GM19468 (cell line): ENCODE data around the gene NEU4.

Source experiments
- ATAC-seq: cut with Tn5 transposase; IDR thresholded peaks from one replicate; pipeline ENCODE4 v1.9.1; 2021; ENCODE audit warnings: mild to moderate bottlenecking, moderate library complexity, moderate number of reproducible peaks; ENCODE audit not compliant: unreplicated experiment; ENCODE audit errors: extremely low read depth

The NEU4 gene

DNA sequence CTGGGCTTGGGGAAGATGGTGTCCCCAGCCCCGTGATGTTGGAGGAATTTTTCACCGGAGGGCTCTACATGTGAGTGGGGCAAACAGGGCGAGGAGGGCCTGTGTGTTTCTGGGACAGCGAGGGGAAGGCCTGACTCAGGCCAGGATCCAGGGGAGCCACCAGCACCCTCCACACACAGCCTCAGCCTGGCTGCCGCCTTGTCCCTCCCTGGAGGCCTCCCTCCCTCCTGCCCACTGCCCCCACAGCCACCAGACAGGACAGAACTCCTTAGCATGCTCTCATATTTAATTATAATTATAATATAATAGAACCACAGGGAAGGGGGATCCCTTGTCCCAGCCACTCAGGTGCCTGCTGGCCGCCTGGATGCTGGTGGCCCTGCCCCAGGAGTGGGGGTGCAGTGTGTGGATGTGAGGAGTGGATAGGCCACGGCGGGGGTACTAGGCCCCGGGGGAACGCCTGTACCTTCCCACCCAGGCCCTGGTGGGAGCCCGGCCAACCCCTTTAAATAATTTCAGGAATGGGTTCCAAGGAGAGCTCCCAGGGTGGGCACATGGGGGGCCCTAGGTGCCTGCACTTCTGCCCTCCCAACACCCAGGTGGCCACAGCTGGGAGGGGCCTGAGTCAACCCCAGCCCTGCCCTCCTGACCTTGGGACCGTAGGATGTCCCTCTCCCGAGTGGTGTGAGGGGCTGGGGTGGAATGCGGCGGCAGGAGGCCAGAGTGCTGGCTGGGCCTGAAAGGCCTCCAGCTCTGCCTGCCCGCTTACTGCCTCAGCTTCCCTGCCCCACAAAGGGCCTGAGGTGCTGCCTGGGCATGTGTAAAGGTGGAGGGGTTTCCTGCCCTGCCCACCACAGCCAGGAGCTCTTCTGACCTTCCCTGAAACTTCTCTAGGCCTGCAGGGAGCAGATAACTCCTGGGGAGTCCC lies 40.9 kb downstream of the NEU4 start:
- ATAC-seq: no peak

- ATAC-seq: no peak
These were observed 41.7 kb downstream of the NEU4 start for GRCh38 chr2:241850544-241851324.

DNA sequence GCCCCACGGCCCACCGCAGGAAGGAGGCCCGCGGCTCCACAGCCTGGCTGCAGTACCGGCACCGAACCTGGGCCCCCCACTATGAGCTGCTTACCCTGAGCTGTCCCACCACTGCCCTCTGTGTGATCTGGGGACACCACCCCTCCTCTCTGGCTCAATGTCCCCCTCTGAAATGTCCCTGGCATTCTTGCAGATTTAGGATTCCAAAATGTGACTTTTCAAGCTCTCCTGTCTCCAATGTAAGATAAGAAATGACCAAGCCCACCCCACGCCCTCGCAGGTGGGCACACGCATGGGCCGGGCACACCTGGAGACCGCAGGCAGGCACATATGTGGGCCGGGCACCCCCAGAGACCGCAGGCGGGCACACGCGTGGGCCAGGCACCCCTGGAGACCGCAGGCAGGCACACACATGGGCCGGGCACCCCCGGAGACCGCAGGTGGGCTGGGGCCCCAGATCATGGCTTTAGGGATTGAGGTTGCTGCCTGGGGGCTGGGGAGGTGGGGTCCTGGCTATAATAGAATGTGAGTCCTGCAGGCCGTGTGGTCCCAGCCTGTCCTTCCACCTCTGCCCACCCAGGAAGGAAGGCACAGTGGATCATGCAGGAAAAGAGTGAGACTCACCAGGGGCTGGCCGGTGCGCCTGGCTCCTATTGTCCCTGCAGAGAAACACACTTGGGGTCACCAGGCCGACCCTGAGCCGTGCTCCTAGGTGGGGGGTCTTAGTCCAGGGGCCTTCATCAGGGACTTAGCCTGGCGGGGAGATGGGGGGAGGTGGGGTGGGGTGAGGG lies 42.5 kb downstream of the NEU4 start:
- no peak for ATAC-seq

- no peak for ATAC-seq
These were observed 43.4 kb downstream of the NEU4 start for GRCh38 chr2:241852116-241852980.

GRCh38 chr2:241852981-241853631 lies 44.1 kb downstream of the NEU4 start:
- ATAC-seq: no peak

DNA sequence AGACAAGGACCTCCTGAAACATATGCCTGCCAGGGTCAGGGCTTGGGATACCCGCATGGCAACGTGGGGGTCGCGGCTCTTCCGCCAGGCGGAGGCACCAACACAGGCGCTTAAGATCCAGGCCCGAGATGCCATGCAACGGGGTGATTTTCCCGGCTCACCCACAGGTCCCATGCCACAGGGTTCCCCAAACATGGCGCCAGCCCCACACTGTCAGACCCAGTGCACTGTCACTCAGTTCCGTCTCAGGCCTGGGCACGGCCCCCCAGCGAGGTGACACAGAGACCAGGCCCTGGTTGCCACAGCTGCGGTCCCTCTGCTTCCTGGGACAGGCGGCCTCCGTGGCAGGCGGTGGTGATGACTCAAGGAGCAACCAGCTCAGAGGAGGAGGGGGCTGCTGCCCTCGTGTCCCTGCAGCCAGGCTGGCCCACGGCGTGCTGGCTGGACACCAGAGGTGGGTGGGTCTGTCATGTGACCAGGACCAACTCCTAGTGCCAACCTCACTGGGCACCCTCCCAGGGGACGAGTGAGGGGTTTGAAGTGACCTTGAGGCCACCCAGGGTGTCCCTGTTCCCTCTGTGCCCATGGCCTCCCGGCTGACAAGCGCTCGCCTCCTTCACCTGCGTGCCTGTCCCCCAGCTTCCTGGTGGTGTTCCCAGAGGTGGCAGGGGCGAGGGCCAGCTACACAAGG lies 44.8 kb downstream of the NEU4 start:
- no peak for ATAC-seq

GRCh38 chr2:241854342-241855244 lies 45.6 kb downstream of the NEU4 start:
- no peak for ATAC-seq

DNA sequence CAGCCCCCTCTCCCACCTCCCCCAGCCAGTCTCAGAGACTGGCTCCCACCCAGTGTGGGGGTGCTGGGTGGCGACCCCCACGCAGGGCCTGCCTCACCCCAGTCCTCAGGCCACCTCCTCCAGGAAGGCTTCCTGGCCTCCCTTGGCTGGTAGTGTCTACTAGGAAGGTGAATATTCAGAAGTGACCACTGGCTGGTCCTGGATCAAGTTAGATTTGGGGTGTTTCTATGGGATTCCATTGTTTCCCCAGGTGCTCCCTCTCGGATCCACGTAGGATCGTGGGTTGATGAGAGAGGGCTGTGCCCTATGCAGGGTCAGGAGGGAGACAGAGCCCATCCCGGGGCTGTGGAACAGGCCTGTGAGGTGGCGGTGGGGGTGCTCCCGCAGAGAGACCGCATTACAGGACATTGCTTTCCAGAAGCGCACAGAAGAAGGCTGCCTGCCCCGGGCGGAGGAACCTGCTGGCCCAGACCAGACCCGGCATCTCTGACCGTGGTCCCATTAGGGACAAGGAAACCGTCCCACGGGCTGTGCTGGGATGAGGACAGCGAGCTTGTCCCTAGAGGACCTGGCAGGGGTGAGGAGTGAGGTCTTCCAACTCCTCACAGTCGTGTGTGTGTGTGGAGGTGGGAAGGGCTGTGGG lies 46.4 kb downstream of the NEU4 start:
- no peak for ATAC-seq

- no peak for ATAC-seq
These were observed 47.0 kb downstream of the NEU4 start for GRCh38 chr2:241855888-241856422.

GRCh38 chr2:241857041-241857541 lies 48.1 kb downstream of the NEU4 start:
- ATAC-seq: no peak

DNA sequence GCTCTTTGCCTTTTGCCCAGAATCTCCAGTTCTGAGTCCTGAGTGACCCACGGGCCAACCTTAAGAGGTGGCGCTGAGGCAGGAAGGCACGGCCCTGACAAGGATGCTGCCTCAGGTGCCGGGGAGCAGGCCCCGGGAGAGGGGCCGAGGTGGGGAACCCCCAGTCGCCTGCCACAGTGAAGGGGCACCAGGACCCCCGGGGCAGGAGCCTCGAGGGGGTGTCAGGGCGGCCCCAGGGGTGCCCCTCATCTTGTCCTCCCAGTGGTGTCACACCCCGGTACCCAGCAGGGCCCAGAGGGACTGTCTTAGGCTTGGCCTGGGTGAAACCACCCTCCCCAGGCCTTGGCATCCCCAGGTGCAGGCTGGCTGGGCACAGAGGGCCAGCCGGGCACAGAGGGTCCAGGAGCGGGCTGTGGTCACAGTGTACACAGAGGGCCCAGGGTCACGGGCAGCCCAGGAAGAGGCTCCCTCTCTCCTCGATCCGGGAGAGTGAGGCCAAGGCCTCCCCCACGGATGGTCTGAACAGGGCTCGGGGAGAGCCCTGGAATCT lies 48.7 kb downstream of the NEU4 start:
- ATAC-seq: no peak

DNA sequence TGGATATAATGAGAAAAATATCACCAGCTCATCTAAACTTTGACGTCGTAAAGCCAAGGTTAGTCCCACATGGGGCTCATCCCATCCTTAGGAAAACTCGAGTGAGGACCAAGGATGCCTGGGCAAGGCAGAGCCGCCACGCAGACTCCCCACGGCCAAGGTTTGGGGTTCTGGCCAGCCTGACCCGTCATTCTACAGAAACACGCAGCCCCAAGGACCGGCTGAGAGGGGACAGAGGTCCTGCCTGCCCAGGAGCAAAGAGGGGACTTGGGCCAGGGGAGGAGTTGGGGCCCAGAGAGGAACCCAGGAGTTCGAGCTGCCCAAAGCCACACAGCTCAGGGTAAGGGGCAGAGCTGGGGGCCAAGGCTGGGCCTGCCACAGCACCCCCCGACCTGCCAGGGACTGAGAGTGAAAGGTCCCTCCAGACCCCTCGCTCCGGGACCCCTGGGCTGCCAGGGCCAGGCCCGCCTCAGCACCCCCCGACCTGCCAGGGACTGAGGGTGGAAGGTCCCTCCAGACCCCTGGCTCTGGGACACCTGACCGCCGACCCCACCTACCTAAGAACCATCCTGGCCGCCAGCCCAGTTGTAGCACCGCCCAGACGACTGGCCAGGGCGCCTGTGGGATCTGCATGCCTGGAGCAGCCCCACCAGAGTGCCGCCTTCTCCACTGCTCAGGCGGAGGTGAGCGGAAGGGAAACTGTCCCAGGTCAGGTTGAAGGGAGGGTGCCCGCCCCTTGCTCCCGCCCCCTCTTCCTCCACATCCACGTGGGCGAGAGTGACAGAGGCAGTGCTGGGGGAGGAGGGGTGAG lies 49.4 kb downstream of the NEU4 start, which contains the start of gene PDCD1:
Gene PDCD1, minus strand, starts transcription at position 689 of the 811 bp plus-strand sequence. Its CDS starts 56 bp downstream, at position 633.
- no peak for ATAC-seq

DNA sequence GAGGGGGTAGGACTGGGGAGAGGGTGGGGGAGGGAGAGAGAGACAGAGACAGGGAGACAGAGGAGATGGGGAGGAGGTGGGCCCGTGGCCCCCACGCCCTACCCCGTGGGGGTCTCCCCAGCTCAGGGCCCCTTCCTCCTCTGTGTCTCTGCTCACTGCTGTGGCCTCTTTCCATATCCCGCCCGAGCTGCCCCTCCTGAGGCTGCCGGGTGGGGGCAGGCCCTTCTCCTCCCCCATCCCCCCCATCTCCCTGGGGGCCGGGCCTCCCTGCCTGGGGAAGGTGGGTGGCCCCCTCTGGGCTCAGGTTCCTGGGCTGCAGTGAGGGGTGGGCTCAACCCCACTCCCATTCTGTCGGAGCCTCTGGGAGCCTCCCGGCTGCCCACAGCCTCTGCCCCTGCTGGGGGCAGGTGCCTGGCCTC lies 50.0 kb downstream of the NEU4 start:
- ATAC-seq: no peak

GRCh38 chr2:241859436-241860183 lies 50.6 kb downstream of the NEU4 start:
- ATAC-seq: no peak
